Measurements from ENCODE around the gene CLINT1. TPM values are rescaled to one million over a fixed set of nuclear protein-coding genes. Genes with fewer than 3 reads are reported as not detected.
A peak's percentile ranks its signal among the peaks of the same experiment; 100 is the strongest.

CLINT1 gene
- total RNA-seq (10 to 100 TPM; 44.4 to 54.7 (median 52.0) TPM), polyA plus RNA-seq (10 to 100 TPM; 15.1 to 21.5 TPM)
- long read RNA-seq, donor 1, transcript CLINT1-201 (12 exons, 3,440 nt): minor isoform, 80 of 230 reads
- long read RNA-seq, donor 1, transcript CLINT1-207 (12 exons, 2,346 nt): major isoform, 125 of 230 reads
- long read RNA-seq, donor 1, partial matches to known transcripts: 11 of 230 reads
- long read RNA-seq, donor 1, other reads (novel, unspliced or antisense): 12 of 230 reads
- long read RNA-seq, donor 2, transcript CLINT1-201 (12 exons, 3,440 nt): minor isoform, 106 of 247 reads
- long read RNA-seq, donor 2, transcript CLINT1-207 (12 exons, 2,346 nt): major isoform, 118 of 247 reads
- long read RNA-seq, donor 2, partial matches to known transcripts: 7 of 247 reads
- long read RNA-seq, donor 2, other reads (novel, unspliced or antisense): 15 of 247 reads
- long read RNA-seq, donor 3, transcript CLINT1-207 (12 exons, 2,346 nt): major isoform, 158 of 302 reads
- long read RNA-seq, donor 3, transcript CLINT1-201 (12 exons, 3,440 nt): minor isoform, 104 of 302 reads
- long read RNA-seq, donor 3, partial matches to known transcripts: 20 of 302 reads
- long read RNA-seq, donor 3, other reads (novel, unspliced or antisense): 14 of 302 reads

DNA sequence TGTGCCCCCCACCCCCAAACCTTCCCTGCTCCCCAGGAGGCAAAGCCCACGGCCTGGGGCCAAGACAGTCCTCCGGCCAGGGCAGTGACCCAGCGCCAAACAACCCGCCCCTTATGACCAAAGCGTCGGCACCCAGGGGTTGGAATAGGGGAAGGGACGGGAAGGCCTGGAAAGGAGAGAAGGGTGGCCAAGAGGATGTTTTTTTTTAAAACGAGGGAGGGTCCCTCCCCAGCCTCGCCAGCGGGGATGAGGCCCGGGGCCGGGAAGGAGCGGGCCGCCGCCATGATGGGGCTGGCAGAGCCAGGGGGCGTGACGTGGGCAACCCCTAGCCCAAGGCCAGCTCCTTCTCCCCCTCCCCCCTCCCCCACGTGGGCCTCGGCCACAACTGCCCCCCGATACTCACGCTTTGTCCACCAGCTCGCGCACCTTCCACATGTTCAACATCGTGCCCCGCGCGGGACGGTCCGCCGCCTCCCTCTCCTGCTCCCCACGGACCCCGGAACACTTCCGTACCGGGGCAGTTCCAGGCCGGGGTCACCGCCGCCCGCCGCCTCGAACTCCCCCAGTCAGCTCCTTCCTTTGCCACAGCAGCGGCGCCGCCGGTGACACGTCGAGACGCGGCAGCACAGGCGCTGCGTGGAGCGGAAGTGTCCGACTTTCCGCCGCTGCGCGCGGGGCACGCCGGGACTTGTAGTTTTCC lies at the start of gene CLINT1:
TSS of gene CLINT1 (minus strand) at position 619 of the 700 bp plus-strand sequence. CDS start at position 444, 175 bp downstream.
- Histone ChIP-seq H3K9me3 (no peaks in the 10 kb centered on the region), H3K4me3 (peak within 1 kb of the TSS; percentile 60 to 97 (median 86)), H3K4me1 (peaks cover 0 to 48% (median 37%) of the 10 kb centered on the region in 9 donors), H3K27me3 (no peaks in the 10 kb centered on the region), H3K36me3 (no peaks in the 10 kb centered on the region), H3K27ac (peak within 1 kb of the TSS; percentile 59 to 93 (median 90))
- ATAC-seq (peak; percentile 98 to 99 (median 98)), DNase-seq (peak; percentile 92 to 94)
- WGBS, 2 donors: 0 to 1% methylated on average over 49 to 59 of the region's 59 CpGs
- peak in 3 of 9 donors; percentile 5 to 13 (median 8) for TF ChIP-seq CTCF (IDR thresholded peaks at IDR 0.05)
- intact Hi-C loops (cut with DNase I): loop anchor here in 9 of 10 donors (1.0 to 10.0 kb wide), 11 partner anchors 36 to 139 kb away; no protein-coding TSS in a partner anchor

DNA sequence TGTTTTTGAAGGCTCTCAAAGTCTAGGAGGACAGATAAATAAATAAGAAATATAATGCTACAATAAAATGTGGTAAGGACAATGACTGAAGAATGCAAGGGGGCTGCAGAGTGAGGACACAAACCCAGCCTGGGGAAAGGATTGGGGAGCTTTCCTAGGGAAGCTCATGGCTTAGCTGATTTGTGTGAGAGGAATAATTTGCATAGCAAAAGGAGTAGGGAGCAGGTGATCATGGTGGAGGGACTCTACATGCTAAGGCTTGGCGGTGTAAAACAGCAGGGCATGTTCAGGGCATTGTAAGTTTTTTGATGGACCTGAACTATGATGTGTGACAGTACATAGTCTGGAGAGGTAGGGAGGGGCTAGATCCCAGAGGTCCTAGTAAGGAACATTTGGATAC lies 49.5 kb upstream of the CLINT1 start:
- Histone ChIP-seq H3K9me3 (no peaks in the 10 kb centered on the region), H3K36me3 (no peaks in the 10 kb centered on the region), H3K27ac (no peak overlapping the region), H3K4me1 (no peaks in the 10 kb centered on the region), H3K4me3 (no peak overlapping the region), H3K27me3 (no peaks in the 10 kb centered on the region)
- no peak for DNase-seq
- 95 to 100% methylated on average over 1 of the region's 1 CpG for WGBS, 2 donors
- no peak for ATAC-seq
- intact Hi-C loops (cut with DNase I): no loop called here
- no peak for TF ChIP-seq CTCF (IDR thresholded peaks at IDR 0.05)

GRCh38 chr5:157907479-157907878 lies 48.5 kb upstream of the CLINT1 start:
- H3K4me1 ChIP-seq: no peaks in the 10 kb centered on the region
- no peaks in the 10 kb centered on the region for H3K36me3 ChIP-seq
- no peaks in the 10 kb centered on the region for H3K9me3 ChIP-seq
- TF ChIP-seq CTCF (IDR thresholded peaks at IDR 0.05): no peak
- ATAC-seq (no peak), DNase-seq (no peak)
- intact Hi-C loops (cut with DNase I): no loop called here
- no peaks in the 10 kb centered on the region for H3K27me3 ChIP-seq
- no peak overlapping the region for H3K4me3 ChIP-seq
- WGBS, 2 donors: 91 to 99% methylated on average over 3 of the region's 3 CpGs
- H3K27ac ChIP-seq: no peak overlapping the region

GRCh38 chr5:157903117-157903450 lies 44.1 kb upstream of the CLINT1 start:
- ATAC-seq: no peak
- no peak for DNase-seq
- Histone ChIP-seq H3K27me3 (no peaks in the 10 kb centered on the region), H3K9me3 (no peaks in the 10 kb centered on the region), H3K36me3 (no peaks in the 10 kb centered on the region), H3K4me3 (no peak overlapping the region), H3K27ac (no peak overlapping the region), H3K4me1 (no peaks in the 10 kb centered on the region)
- intact Hi-C loops (cut with DNase I): no loop called here
- no peak for TF ChIP-seq CTCF (IDR thresholded peaks at IDR 0.05)
- WGBS, 2 donors: 92 to 93% methylated on average over 2 of the region's 2 CpGs

Measured in heart right ventricle (tissue), 16 donors.